Skin epidermis (tissue), 12 donors: ENCODE measurements around the gene FAM13A.

Source experiments
- H3K27ac ChIP-seq, 21 experiments: fragments of 200-600 bp; sonication (generic) in 11 of 21; one replicate each; pipeline ENCODE4 v1.5.0; 2020; ENCODE audit warnings: mild to moderate bottlenecking in 3 of 21, inconsistent platforms in 2 of 21, moderate library complexity in 2 of 21
- H3K4me3 ChIP-seq, 7 experiments: fragments of 200-600 bp; sonication (generic) in 2 of 7; one replicate each; pipeline ENCODE4 v1.5.0; 2020; ENCODE audit warnings: inconsistent platforms in 2 of 7, mild to moderate bottlenecking in 2 of 7, moderate library complexity in 1 of 7

FAM13A gene

DNA sequence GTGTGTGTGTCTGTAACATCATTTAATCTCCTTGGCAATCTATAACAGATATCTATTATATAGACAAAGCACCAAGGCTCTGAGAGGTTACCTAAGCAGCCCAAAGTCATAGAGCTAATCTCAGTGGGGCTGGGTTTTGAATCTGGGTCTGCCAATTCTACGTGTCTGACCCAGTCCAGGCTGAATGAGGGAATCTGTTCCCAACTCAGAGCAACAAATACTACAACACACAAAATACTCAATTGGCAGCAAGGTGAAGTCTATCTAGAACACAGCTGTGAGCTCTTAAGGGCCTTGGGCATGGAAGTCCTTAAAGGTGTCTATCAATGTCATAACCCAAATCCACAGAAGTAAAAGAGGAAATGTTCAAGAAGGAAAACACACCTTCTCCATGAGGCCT lies 311.8 kb downstream of the FAM13A start:
- Histone ChIP-seq H3K4me3 (no peak overlapping the region), H3K27ac (peak overlapping the region in 2 of 21 experiments; percentile 12 to 29)

DNA sequence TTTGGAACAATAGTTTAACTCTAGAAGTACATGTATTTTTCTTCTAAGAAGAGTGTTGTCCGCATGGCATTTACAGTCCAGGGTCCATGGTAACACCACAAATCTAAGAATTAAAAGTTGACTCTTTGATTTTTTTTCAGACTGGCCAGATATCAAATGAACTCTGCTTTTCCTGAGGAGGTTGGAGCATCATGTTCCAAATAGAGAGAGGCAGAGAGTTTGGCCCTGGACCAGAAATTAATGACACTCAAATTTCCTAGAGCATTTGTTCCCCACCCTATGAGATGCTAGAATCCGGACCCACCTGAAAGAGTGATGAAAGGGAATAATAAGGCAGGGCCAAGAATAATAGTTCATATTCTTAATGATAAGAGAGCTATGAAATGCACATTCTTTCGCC lies 312.4 kb downstream of the FAM13A start:
- Histone ChIP-seq H3K4me3 (no peak overlapping the region), H3K27ac (no peak overlapping the region)

DNA sequence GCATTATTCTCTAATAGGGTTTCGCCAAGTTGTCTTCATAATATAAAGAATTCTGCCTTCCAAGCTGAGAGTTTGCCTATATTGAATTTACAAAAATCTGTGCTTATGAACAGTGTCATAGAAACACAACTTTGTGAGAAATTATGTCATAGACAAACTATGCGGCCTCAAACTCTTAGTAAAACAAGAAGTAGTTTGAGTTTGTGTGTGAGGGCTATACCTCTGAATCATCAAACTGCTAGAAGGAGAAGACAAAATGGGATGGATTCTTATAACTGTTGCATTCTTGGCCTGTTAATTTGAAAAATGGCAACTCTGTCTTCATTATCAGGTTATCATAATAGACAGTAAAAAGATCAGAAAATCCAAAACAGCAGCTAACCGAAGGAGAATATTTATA lies 313.3 kb downstream of the FAM13A start:
- H3K4me3 ChIP-seq: no peak overlapping the region
- no peak overlapping the region for H3K27ac ChIP-seq

DNA sequence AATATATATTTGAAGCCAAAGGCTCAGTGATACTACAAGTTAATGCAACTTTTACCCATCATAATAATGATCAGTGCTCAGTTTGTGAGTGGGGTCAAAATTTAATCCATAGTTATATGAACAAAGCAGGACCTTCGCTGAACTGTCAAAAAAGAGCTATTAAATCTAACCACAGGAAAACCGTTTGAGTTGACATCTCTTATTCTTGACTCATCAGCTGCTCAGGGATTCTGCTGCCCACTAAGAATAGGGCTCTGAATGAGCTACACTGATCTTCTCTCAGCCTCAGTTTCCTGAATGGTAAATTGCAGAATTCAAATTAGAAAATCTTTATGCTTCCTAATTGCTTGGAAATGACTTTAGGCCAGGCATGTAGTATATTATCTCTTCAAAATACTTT lies 314.4 kb downstream of the FAM13A start:
- Histone ChIP-seq H3K27ac (no peak overlapping the region), H3K4me3 (no peak overlapping the region)

GRCh38 chr4:88738180-88738579 lies 318.8 kb downstream of the FAM13A start:
- no peak overlapping the region for H3K4me3 ChIP-seq
- peak overlapping the region in 2 of 21 experiments; percentile 10 to 11 for H3K27ac ChIP-seq

DNA sequence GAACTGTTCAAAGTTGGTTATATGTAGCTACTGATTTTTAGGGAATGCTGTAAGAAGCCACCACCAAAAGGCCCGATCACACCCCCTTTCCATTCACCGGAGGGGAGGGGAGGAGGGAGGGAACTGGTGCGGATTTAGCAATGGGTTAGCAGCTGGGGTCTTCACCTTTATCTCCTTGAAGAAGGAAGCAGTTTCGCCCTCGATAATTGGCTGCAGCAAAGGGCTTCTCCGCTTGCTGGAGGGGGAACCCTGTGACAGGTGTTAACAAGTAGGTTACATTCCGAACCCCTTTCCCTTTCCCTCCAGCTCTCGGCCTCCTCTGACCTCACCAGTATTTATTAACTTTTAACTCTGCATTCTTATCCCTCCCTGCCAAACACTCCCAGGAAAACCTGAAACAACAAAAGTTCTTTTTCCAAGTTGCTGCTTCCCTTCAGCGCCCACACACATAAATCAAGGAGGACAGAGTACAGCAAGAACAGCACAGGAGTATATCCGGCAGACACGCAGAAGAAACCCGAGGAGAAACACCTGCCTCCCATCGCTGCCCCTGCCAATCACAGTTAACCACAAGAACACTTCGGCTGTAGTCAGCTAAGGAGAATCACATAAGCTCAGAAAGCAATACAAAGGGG lies 319.6 kb downstream of the FAM13A start:
- Histone ChIP-seq H3K27ac (peak overlapping the region in 3 of 21 experiments; percentile 10 to 49 (median 11)), H3K4me3 (no peak overlapping the region)

DNA sequence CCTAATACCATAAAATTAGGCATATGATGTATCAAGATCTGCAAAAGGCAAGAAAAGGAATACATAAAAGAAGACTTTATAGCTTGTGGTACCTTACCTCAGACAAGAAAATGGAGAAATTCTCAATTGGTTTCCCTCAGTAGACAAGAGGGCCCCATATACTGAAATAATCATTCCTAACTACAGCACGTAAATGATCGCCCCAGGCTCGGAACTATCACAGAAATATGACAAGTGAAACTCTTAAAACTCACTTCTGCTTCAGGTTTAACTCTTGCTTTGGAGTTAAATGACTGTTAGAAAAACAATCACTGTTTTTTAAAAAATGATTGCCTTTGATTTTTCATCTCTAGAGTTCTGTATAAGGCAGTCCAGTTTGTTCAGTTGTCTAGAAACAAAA lies 320.7 kb downstream of the FAM13A start:
- no peak overlapping the region for H3K27ac ChIP-seq

GRCh38 chr4:88735564-88735963 lies 321.4 kb downstream of the FAM13A start:
- H3K27ac ChIP-seq: peak overlapping the region in 1 of 21 experiments; percentile 35
- no peak overlapping the region for H3K4me3 ChIP-seq

More for the DNA sequence above, 320.7 kb downstream of the FAM13A start:
- no peak overlapping the region for H3K4me3 ChIP-seq

- H3K27ac ChIP-seq: no peak overlapping the region
These were observed 322.5 kb downstream of the FAM13A start for GRCh38 chr4:88734403-88734949.

GRCh38 chr4:88732714-88733368 lies 324.1 kb downstream of the FAM13A start:
- Histone ChIP-seq H3K27ac (no peak overlapping the region), H3K4me3 (no peak overlapping the region)

More at GRCh38 chr4:88734403-88734949, 322.5 kb downstream of the FAM13A start:
- H3K4me3 ChIP-seq: no peak overlapping the region

DNA sequence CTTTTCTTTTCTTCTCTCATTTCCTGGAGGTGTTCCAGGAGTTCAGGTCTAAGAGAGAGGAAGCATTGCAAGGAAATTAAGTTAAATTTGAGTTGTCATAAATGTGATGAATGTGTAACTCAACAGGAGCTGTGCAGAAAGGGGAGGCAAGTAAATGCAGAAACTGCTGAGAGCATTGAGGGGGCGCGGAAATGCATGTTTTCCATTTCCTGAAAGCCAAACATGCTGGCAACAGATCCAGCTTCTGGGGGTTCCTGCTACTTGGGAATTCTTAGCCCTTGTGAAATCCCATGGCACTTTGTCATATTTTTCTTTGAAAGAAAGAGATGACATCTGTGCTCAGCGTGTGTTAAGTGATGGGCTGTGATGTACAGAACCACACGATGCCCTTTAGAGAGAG lies 325.6 kb downstream of the FAM13A start:
- H3K4me3 ChIP-seq: no peak overlapping the region

DNA sequence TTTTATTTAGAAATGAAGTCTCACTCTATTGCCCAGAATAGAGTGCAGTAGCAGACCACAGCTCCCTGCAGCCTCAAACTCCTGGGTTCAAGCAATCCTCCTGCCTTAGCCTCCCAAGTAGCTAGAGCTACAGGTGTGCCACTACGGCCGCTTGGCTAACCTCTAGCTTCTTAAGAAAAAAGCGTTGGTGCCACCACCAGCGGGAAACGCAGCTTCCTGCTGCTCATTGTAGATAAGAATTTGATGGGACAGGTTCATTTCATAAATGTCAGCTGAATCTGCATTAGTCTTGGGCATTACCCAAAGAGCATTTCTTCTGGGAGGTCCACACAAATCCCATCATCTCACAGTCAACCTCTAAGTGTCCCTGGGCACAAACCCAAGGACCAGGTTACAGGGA lies 326.2 kb downstream of the FAM13A start:
- no peak overlapping the region for H3K27ac ChIP-seq
- no peak overlapping the region for H3K4me3 ChIP-seq

More for the DNA sequence above, 325.6 kb downstream of the FAM13A start:
- H3K27ac ChIP-seq: no peak overlapping the region

DNA sequence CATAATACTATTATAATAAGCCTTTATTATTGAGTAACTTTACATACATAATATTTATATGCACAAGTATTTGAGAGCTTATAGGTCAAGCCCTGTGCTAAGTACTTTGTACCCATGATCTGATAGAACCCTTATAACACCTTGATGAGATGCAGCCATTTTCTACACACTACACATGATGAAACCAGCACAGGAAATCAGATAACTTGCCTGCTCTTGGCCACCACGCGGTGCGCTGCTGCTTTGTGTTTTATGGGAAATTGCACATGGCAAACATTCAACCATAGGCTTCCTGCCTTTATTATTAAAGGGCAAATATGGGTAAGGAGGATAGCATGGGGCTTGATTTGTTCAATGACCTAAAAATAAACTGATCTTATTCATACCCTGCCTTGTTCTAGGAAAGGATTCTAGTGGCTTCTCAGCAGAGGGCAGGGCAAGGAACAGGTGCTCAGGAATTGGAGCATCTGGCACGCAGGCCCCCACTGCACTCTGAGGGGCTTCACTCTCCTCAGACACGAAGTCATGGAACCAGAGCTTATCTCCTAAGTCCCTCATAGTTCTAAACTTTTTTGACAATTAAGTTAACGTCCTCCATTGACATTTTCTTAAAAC lies 327.7 kb downstream of the FAM13A start:
- Histone ChIP-seq H3K4me3 (no peak overlapping the region), H3K27ac (no peak overlapping the region)

DNA sequence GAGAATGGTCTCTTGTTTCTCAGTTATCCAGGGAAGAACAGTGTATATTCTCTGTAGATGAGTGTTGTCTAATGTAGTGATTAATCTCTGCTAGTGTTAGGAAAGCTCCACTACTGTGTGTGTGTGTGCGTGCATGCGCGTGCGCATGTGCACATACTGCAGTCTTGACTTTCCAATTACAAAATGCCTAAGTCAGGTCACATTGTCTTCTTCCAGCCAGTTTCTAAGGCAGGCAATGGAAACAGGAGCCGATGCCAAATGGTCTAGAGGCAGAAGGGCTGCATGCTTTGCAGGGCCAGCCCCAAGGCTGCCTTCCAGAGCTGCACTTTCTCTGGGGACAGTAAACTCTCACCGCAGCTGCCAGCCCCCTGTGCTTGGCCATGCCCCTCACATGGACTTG lies 328.8 kb downstream of the FAM13A start:
- H3K27ac ChIP-seq: no peak overlapping the region
- H3K4me3 ChIP-seq: no peak overlapping the region

GRCh38 chr4:88725986-88726385 lies 331.0 kb downstream of the FAM13A start:
- H3K27ac ChIP-seq: no peak overlapping the region

GRCh38 chr4:88725143-88725542 lies 331.8 kb downstream of the FAM13A start:
- H3K4me3 ChIP-seq: no peak overlapping the region
- no peak overlapping the region for H3K27ac ChIP-seq

More at GRCh38 chr4:88725986-88726385, 331.0 kb downstream of the FAM13A start:
- no peak overlapping the region for H3K4me3 ChIP-seq

DNA sequence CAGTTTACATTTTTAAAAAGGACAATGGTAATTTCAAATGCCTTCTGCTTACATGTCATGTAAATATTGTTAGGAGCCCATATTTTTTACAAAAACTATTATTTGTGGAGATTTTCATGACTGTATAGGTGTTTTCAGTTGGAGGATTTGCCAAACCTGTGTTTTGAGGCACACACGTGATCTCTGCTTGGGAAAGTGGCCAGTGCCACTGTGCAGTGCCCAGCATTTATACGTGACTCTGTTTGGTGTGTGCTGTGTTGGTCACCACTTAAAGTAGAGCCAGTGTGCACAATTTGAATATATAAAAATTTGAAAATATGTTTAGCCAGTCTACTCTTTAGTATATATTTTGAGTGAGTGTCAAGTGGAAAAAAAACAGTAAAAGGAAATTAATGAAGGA lies 332.6 kb downstream of the FAM13A start:
- no peak overlapping the region for H3K27ac ChIP-seq
- H3K4me3 ChIP-seq: no peak overlapping the region

DNA sequence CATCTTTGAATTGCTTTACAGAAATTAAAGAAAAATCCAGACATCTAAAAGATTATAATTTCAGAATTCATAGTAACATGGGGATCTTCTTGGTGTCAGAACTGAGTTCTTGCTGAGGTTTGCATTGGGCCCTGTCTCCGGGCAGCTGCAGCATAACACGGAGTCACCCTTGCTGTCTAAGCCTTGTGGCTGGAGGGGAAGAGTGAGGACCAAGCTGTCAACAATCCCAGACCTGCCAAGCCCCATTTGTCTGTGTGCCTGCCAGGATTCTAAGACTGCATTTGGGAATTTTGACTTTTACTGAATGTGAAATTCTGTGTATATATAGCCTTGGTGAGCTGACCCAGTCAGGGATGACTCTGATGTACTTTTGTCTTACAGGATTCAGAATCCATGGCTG lies 334.2 kb downstream of the FAM13A start:
- no peak overlapping the region for H3K4me3 ChIP-seq
- H3K27ac ChIP-seq: no peak overlapping the region

GRCh38 chr4:88722276-88722780 lies 334.7 kb downstream of the FAM13A start:
- no peak overlapping the region for H3K4me3 ChIP-seq
- no peak overlapping the region for H3K27ac ChIP-seq
